ENCODE data around the gene NOC2L. TPM values are rescaled to one million over a fixed set of nuclear protein-coding genes. Genes with fewer than 3 reads are reported as not detected.

NOC2L gene
- total RNA-seq, 1 experiment from 2014 or later: 130 TPM

DNA sequence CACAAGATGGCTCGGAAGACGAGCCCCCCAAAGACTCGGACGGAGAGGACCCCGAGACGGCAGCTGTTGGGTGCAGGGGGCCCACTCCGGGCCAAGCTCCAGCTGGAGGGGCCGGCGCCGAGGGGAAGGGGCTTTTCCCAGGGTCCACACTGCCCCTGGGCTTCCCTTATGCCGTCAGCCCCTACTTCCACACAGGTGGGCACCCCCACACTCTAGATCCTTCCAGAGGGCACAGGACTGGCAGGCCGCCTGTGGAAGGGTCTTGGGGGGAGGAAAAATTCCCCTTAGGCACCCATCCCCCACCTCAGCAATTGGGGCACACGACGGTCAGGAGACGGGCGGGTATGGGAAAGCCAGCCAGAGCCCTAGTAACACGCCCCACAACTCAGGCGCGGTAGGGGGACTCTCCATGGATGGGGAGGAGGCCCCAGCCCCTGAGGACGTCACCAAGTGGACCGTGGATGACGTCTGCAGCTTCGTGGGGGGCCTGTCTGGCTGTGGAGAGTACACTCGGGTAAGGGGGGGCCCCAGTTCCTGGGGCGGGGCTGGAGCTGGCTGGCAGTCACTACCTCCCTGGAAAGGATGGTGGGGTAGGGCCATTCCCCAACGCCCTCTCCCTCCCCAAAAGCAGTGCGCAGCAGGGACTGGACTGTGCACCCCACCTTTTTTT lies 16.1 kb downstream of the NOC2L start:
- H3K36me3 Mint-ChIP-seq (ENCODE audit: insufficient read depth in 1 of 3, low read depth in 3 of 3): peaks cover 13 to 33% (median 23%) of the 10 kb centered on the region in 3 experiments; a peak in 6 of 7 replicates
- Histone ChIP-seq H2BK120ac (ENCODE audit: low read depth, low read length, poor library complexity, severe bottlenecking) (no peak overlapping the region), H3K9me3 (ENCODE audit: control insufficient read depth, low read depth, low read length) (no peaks in the 10 kb centered on the region), H3K4me2 (ENCODE audit: insufficient read depth, insufficient read length, low read length) (peak overlapping the region; percentile 36), H2BK15ac (ENCODE audit: low read depth, low read length) (no peak overlapping the region), H3K27ac (ENCODE audit: insufficient read length, low read depth, low read length) (no peak overlapping the region), H4K8ac (replicated peaks; ENCODE audit: insufficient read length, low read depth, low read length) (no peak overlapping the region), H2BK12ac (ENCODE audit: insufficient read length, low read depth, low read length) (no peak overlapping the region), H3K14ac (ENCODE audit: insufficient read depth, low read length) (no peak overlapping the region), H3K23ac (ENCODE audit: insufficient read length, low read depth, low read length) (no peak overlapping the region), H4K5ac (ENCODE audit: insufficient read length, low read depth, low read length) (no peak overlapping the region), H4K91ac (ENCODE audit: insufficient read length, low read depth, low read length) (no peak overlapping the region), H3K23me2 (ENCODE audit: insufficient read length, low read depth, low read length, poor library complexity, severe bottlenecking) (peaks cover 6% of the 10 kb centered on the region), H3K4me1 (ENCODE audit: insufficient read depth, low read length) (no peaks in the 10 kb centered on the region), H3K56ac (ENCODE audit: insufficient read length, low read depth, low read length) (no peak overlapping the region), H4K20me1 (ENCODE audit: control insufficient read depth, insufficient read depth, insufficient read length) (no peaks in the 10 kb centered on the region), H3K79me2 (ENCODE audit: insufficient read depth, low read length) (no peaks in the 10 kb centered on the region), H3K27me3 (ENCODE audit: insufficient read depth, low read length) (peaks cover 34% of the 10 kb centered on the region), H3T11ph (ENCODE audit: low read length) (no peak overlapping the region), H3K79me1 (ENCODE audit: insufficient read depth, low read depth, low read length, poor library complexity, severe bottlenecking) (no peaks in the 10 kb centered on the region), H3K4ac (ENCODE audit: low read depth, low read length) (no peak overlapping the region), H2AFZ (ENCODE audit: low read length) (no peak overlapping the region), H2BK20ac (ENCODE audit: low read depth, low read length, poor library complexity, severe bottlenecking) (no peak overlapping the region), H3K18ac (ENCODE audit: insufficient read length, low read depth, low read length) (no peak overlapping the region), H2AK5ac (ENCODE audit: insufficient read length, low read length) (no peak overlapping the region), H3K9ac (ENCODE audit: extremely low read depth, insufficient read length, low read length) (no peak overlapping the region), H2BK5ac (ENCODE audit: insufficient read length, low read length) (no peak overlapping the region)
- peaks cover 46% of the 10 kb centered on the region for H3K27me3 Mint-ChIP-seq (ENCODE audit: low read depth)
- TF ChIP-seq CTCF (conservative IDR thresholded peaks at IDR 0.05): no peak
- H3K4me1 Mint-ChIP-seq: peaks cover 3 to 33% of the 10 kb centered on the region in 2 experiments
- no peak for DNase-seq
- H3K27ac Mint-ChIP-seq: no peak overlapping the region
- no peaks in the 10 kb centered on the region for H3K9me3 Mint-ChIP-seq
- WGBS (ENCODE audit: extremely low coverage, insufficient read length, low lambda C conversion rate): no CpG with 5 or more reads among the region's 27 CpGs
- peak overlapping the region; percentile 27 to 38; a peak in 1 of 5 replicates for H3K4me3 Mint-ChIP-seq

Measured in H9 (cell line).